ENCODE data around the gene ESRRA. TPM values are rescaled to one million over a fixed set of nuclear protein-coding genes. Genes with fewer than 3 reads are reported as not detected.

The ESRRA gene
- total and polyA plus RNA-seq, 9 of the 15 experiments (the other 6 are each of a cell fraction or from before 2014, with no cell fraction given), result 0.27 to 89.7 (median 23.7) TPM

DNA sequence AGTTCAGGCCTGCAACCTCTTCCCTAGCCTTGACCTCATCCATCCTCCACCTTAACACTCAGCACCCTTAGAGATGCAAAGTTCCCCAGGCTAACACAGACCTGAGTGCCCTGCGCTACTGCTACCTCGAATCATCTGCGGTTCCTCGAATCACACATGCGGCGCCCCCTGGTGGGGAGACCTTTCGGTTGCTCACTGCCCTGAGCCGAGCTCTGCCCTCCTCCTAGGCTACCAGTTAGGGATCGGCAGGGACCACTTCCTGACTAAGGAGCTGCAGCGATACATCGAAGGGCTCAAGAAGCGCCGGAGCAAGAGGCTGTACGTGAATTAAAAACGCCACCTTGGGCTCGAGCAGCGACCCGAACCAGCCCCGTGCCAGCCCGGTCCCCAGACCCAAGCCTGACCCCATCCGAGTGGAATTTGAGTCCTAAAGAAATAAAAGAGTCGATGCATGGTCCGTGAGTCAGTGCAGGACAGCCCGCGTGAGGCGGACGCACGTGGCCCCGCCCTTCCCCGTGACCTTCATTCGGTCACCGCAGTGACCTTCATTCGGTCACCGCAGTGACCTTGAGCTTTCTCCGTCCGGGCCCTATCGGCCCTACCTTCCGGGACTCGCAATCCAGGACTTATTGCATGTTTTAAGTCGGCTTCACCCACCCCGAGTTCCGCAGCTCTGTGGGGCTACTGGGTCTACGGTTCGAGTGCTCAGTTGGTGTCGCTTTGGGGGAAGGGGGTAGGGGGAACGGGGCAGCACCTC lies 830 bp upstream of the ESRRA start (continued):
- TF ChIP-seq TEAD2 (tag; IDR thresholded peaks at IDR 0.05) (no peak), SIN3A (IDR thresholded peaks at IDR 0.05; ENCODE audit: borderline replicate concordance in 2 of 2, control insufficient read depth in 1 of 2, low read depth in 2 of 2, low read length in 2 of 2) (0 out of 4 replicates have a peak, but pooled peaks of 1 of the 2 experiments have one; percentile 37), MEF2A (IDR thresholded peaks at IDR 0.05; ENCODE audit: control insufficient read depth, low read depth, low read length) (0 out of 2 replicates have a peak, but pooled peaks have one; percentile 35), ELK1 (CRISPR knock-in tag; IDR thresholded peaks at IDR 0.05) (no peak), E2F6 (IDR thresholded peaks at IDR 0.05; ENCODE audit: borderline replicate concordance in 1 of 2, extremely low read depth in 1 of 2, insufficient read depth in 1 of 2, insufficient read length in 1 of 2, low read depth in 1 of 2, low read length in 1 of 2, poor library complexity in 1 of 2, severe bottlenecking in 1 of 2) (peak in 1 of 2 experiments; percentile 10), RNF2 (IDR thresholded peaks at IDR 0.05) (peak; percentile 39; the same call in 1 of the 2 replicates), ARID2 (IDR thresholded peaks at IDR 0.05) (no peak), KHSRP (IDR thresholded peaks at IDR 0.05) (no peak), CBFA2T2 (conservative IDR thresholded peaks at IDR 0.05) (no peak), ATF7 (IDR thresholded peaks at IDR 0.05) (peak; percentile 64), TOE1 (IDR thresholded peaks at IDR 0.05; ENCODE audit: borderline replicate concordance) (peak; percentile 60; the same call in 1 of the 2 replicates), TOE1 (CRISPR knock-in tag; IDR thresholded peaks at IDR 0.05; ENCODE audit: borderline replicate concordance, low read depth) (no peak), TCF7L2 (IDR thresholded peaks at IDR 0.05; ENCODE audit: low read depth, low read length) (no peak), ZKSCAN1 (IDR thresholded peaks at IDR 0.05; ENCODE audit: low read depth, low read length) (no peak), FOSL1 (tag; conservative IDR thresholded peaks at IDR 0.05) (peak; percentile 74), NFE2 (IDR thresholded peaks at IDR 0.05; ENCODE audit: low read depth) (no peak), IRF2 (CRISPR knock-in tag; IDR thresholded peaks at IDR 0.05) (no peak), KAT2B (IDR thresholded peaks at IDR 0.05; ENCODE audit: low read depth, low read length) (no peak), ZNF146 (CRISPR knock-in tag; IDR thresholded peaks at IDR 0.05; ENCODE audit: unreplicated experiment) (no peak), SNAPC5 (CRISPR knock-in tag; IDR thresholded peaks at IDR 0.05) (no peak), ZBTB9 (CRISPR knock-in tag; IDR thresholded peaks at IDR 0.05) (peak; percentile 9; the same call in 1 of the 2 replicates), FOXP1 (CRISPR knock-in tag; IDR thresholded peaks at IDR 0.05) (peak; percentile 81; the same call in 1 of the 2 replicates), ZKSCAN3 (CRISPR knock-in tag; IDR thresholded peaks at IDR 0.05) (no peak), NR4A1 (CRISPR knock-in tag; IDR thresholded peaks at IDR 0.05) (no peak), NR4A1 (tag; IDR thresholded peaks at IDR 0.05) (no peak), FOXJ3 (CRISPR knock-in tag; IDR thresholded peaks at IDR 0.05) (no peak), ZNF347 (CRISPR knock-in tag; IDR thresholded peaks at IDR 0.05; ENCODE audit: low read depth) (no peak)
